ENCODE results near the gene ZNF530. TPM values are rescaled to one million over a fixed set of nuclear protein-coding genes. Genes with fewer than 3 reads are reported as not detected.

The ZNF530 gene
- total RNA-seq, 1 donor from 2014 or later: 3.7 TPM

DNA sequence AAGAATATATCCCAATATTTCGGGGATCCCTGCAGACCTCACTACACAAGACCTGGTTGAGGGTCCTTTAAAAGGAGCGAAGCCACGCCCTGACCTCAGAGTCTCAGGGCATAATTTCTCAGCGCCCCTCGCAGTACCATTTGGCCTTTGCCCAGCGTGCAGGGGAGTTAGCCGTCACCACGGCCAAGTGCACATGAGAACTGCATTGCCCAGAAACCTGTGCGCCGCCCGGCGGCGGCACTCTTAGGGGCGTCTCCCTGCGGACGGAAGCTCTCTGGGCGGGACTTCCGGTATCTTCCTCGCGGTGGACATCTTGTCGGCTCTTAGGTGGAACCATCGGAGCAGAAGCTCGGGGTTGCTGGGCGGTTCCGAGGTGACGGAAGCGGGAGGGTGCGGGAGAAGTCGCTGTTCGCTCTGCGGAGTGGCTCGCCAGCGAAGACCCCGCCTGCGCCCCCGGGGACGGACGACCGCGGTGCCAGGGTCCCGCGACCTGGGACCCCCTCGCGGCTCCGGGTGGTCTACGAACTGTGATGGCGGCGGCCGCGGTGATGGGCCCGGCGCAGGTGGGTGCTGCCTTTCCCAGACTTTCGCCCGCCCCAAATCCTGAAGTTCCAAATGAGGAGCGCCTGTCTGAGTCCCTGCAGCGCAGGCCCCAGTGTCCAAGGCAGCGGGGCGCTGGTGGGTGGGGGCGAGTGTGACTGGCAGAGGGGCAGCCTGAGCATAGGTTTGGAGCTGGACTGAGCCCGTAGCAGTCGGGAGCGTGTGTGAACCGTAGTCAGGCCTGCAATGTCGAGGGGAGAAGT lies 14.5 kb downstream of the ZNF530 start, which contains the start of gene ZNF134:
ZNF134 (plus strand) TSS at position 302 of the 803 bp plus-strand sequence. CDS start 5,227 bp downstream, outside the sequence.
- no peak for FAIRE-seq
- DNase-seq (ENCODE audit: low spot score in 2 of 2): peak; percentile 87 to 96

DNA sequence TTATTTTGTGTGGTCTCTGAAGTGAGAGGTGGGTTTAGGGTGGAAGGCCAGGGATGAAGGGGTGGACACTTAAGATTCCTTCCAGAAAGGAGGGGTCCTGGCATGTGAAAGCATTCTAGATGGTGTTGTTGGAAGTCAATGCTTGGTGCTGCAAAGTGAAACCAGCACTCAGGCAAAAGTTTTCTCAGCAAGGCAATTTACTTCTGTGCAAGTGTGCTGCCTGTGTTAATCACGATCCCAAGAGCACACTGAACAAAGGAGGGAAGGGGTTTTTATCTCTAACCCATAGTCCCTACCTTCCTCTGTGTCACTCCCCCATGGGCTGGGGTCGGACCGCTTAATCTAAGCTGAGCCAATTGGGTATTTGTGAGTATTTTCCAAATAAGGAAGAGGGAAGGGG lies 15.7 kb downstream of the ZNF530 start:
- FAIRE-seq (no peak), DNase-seq (ENCODE audit: low spot score in 2 of 2) (no peak)

DNA sequence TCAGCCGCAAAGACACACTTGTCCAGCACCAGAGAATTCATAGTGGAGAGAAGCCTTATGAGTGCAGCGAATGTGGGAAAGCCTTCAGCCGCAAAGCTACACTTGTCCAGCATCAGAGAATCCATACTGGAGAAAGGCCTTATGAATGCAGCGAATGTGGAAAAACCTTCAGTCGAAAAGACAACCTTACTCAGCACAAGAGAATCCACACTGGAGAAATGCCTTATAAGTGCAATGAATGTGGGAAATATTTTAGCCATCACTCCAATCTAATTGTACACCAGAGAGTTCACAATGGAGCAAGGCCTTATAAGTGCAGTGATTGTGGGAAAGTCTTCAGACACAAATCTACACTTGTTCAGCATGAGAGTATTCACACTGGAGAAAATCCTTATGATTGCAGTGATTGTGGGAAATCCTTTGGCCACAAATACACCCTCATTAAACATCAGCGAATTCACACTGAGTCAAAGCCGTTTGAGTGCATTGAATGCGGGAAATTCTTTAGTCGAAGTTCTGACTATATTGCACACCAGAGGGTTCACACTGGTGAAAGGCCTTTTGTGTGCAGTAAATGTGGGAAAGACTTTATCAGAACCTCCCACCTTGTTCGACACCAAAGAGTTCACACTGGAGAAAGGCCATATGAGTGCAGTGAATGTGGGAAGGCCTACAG lies 21.1 kb downstream of the ZNF530 start:
- DNase-seq (ENCODE audit: low spot score in 2 of 2) (no peak), FAIRE-seq (no peak)

DNA sequence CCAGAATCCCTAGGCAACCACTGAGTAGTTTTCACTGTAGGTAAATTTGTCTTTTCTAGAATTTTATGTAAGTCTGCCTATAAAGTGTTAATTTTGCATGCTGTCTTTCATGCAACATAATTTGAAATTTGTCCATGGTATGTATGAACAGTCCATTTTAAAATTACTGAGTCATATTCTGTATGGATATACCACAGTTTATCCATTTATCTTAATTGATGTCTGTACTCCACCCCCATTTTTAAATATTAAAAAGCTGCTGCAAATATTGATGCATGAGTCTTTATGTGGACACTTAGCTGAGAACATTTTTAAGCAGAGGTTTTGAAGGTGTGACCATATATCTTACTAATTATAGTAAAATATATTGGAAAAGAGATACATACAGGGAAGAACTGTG lies 23.4 kb downstream of the ZNF530 start:
- DNase-seq (ENCODE audit: low spot score in 2 of 2): no peak

DNA sequence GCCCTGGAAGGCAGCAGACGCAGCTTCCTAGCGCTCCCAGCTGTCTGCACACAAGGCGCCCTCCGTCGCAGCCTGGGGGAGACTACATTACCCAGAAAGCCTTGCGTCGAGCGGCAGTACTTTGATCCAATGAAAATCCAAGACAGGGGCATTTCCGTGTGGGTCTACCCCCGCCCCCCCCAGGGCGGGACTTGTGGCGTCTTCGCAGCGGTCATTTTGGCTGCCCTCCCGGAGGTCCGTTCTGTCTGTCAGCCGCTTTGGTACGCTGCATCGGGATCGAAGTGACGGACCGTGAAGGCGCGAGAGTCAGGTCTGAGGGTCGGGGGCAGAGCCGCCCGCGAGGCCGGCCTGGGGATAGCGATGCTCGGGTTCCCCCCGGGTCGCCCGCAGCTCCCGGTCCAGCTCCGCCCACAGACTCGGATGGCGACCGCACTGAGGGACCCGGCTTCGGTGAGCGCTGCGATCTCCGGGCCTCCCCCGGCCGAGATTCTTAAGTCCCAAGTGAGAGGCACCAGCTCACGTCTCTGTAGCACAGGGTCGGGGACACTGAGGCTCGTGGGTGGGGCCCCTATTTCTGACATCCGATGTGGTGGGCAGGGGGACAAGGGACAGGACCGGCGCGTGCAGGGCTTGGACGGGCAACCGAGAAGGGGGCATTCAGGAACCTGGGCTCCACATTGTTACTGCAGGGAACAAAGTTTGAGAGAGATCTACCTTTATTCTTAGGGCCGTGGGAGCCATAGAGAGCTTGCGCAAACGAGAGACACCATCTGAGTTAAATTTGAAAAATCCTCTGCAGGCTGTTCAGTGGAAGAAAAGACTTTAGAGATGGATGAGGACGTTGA lies 33.5 kb downstream of the ZNF530 start, which contains the start of gene ZNF211:
ZNF211 (plus strand) TSS at position 182 of the 845 bp plus-strand sequence; CDS start at position 361, 179 bp downstream.
- FAIRE-seq (no peak), DNase-seq (ENCODE audit: low spot score in 2 of 2) (peak; percentile 84 to 92)

More for the DNA sequence above, 23.4 kb downstream of the ZNF530 start:
- FAIRE-seq: no peak

DNA sequence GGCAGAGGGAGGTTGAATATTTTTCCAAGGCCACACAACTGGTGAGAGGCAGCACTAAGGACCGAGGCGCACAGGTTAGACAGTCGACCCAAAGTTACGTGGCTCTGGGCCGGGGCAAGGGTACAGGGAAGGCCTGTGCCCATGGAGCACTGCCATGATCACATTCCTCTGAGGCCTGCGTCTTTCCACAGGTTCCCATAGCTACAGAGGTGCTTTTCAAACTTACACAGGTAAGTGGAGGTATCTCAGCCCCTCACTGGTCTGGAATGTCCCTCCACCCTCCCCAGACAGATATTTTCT lies 34.1 kb downstream of the ZNF530 start:
- no peak for DNase-seq (ENCODE audit: low spot score in 2 of 2)
- no peak for FAIRE-seq

DNA sequence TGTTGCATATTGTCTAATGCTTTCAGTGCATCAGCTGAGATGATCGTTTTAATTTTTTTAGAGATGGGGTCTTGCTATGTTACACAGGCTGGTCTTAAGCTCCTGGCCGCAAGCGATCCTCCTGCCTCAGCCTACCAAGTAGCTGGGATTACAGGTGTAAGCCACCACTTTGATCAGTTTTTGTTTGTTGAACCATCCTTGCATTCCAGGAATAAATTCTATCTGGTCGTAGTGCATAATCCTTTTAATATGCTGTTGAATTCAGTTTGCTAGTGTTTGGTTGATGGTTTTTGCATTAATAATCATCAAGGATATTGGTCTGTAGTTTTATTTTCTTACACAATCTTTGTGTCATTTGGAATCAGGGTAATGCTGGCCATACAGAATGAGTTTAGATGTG lies 37.7 kb downstream of the ZNF530 start:
- no peak for FAIRE-seq

DNA sequence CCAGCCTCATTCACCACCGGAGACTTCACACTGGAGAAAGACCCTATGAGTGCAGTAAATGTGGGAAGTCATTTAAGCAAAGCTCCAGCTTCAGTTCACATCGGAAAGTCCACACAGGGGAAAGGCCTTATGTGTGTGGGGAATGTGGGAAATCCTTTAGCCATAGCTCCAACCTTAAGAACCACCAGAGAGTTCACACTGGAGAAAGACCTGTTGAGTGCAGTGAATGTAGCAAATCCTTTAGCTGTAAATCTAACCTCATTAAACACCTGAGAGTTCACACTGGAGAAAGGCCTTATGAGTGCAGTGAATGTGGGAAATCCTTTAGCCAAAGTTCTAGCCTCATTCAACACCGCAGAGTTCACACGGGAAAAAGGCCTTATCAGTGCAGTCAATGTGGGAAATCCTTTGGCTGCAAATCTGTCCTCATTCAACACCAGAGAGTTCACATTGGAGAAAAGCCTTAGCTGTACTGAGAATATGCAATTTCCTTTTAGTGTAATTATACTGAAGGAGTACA lies 42.1 kb downstream of the ZNF530 start:
- DNase-seq (ENCODE audit: low spot score in 2 of 2) (no peak), FAIRE-seq (no peak)

More for the DNA sequence above, 37.7 kb downstream of the ZNF530 start:
- DNase-seq (ENCODE audit: low spot score in 2 of 2): no peak

DNA sequence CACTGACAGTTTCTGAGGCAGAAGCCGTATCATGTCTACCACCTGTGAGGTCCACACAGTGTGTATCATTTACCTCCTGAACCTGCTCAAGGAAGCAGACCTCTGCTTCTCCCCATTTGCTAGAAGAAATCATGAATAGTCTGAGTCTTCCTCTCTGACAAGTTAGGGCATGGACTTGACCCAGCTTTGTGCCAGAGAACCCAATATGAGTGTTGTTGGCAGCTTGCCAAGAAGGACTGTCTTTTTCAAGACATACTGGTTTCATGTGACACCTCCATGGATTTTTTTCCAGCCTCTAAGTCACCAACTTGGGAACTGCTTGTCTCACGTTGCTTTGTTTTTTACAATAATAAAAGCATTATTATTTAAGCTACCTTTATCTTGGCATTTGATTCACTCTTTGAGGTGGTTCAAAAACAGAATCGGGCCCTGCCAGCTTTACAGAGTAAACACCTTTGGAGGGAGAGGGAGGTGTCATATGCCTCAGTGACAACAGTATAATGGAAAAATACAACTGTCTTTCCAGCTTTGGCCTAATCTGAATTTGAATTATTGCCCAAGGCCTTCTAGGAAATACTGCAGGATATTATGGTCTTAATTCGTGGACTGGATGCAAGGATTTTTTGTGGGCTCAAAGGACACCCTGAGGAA lies 42.8 kb downstream of the ZNF530 start:
- no peak for FAIRE-seq
- DNase-seq (ENCODE audit: low spot score in 2 of 2): no peak

DNA sequence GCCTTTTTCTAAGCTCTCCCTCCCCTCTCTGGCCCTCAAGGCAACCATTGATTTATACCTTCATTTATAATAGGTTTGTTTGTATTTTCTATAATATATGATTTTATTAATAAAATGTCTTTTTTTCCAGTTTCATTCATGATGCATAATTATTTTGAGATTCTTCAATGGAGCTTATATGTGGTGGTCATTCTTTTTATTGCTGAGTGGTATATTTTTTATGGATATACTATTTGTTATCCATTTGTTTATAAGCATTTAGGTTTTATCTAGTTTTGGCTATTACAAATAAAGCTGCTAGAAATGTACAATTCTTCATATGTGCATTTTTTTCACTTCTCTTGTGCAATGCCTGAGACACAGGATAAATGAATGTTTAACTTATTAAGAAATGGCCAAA lies 44.0 kb downstream of the ZNF530 start:
- FAIRE-seq: no peak
- DNase-seq (ENCODE audit: low spot score in 2 of 2): no peak

DNA sequence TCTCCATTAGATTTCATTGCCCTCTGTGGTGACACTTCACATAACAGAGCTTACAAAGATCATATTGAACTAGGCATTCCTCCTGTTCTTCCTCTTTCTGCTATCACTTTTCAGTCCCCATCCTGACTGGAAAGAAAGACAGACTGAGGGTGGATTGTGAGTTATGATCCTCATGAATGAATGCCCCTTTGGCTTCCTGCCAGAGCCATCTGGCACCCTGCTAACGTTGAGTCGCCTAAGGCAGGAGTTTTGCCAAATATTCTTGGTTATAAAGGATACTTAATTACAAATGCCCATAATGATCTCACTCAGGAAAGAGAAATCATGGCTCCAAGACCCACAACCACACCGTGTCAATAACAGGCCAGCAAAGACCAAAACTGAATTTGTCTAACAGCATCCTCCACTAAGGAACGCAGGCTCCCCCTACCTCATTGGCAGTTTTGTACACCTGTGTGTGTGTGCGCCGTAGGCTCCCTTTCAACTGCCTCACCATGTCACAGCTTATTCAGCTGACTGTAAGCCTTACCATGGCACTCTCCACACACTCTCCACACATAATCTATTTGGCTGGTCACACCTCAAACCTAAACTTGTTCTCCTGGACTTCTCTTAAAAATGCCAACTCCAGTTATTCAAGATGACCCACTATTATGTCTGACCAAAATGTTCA lies 48.8 kb downstream of the ZNF530 start:
- DNase-seq (ENCODE audit: low spot score in 2 of 2) (peak in 1 of 2 donors; percentile 12), FAIRE-seq (no peak)

DNA sequence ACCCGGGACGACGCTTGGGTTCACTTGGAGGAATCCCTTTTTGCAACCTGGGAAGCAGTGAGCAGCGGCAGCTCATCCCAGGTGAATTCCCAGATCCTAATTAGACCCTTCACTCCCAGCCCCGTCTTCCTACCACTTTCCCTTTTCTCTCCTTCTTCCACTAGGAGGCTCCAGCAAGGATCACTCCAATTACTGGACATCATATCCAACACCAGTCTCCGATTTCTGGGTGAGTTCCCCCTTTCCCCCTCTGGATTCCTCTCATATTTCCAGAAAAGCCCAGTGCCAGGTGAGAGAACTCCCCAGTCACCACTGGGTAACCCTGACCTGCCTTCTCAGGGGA lies 51.9 kb downstream of the ZNF530 start:
- DNase-seq (ENCODE audit: low spot score in 2 of 2) (no peak), FAIRE-seq (no peak)

DNA sequence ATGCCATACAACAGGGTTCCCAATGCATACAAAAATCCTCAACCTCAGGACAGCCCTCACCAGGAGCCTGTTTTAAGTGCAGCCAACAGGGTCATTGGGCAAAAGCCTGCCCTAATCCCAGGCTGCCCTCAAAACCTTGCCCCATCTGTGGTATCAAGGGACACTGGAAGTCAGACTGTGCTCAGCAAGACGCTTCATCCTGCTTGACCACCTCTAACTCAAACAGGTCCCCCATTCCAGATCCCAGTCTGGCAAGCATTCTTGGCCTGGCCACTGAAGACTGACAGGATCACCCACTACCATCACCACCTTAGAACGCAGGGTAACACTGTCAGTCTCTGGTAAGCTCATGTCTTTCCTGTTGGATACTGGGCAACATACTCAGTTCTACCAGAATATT lies 54.0 kb downstream of the ZNF530 start:
- DNase-seq (ENCODE audit: low spot score in 2 of 2) (no peak), FAIRE-seq (no peak)

DNA sequence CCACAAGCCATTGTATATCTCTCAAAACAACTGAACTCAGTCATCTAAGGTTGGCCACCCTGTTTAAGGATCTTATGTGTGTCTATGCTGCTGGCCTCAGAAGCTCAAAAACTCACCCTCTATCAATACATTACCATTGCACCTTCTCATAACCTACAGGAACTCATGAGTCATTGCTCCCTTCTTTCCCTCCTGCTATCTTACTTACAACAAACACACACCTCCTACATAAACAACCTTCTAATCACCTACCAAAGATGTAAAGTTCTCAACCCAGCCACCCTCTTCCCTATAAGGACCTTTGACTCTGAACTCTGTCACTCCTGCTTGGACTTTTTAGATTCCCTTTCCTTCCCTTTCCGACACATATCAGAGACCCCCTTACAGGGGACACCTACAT lies 55.8 kb downstream of the ZNF530 start:
- no peak for FAIRE-seq
- no peak for DNase-seq (ENCODE audit: low spot score in 2 of 2)

DNA sequence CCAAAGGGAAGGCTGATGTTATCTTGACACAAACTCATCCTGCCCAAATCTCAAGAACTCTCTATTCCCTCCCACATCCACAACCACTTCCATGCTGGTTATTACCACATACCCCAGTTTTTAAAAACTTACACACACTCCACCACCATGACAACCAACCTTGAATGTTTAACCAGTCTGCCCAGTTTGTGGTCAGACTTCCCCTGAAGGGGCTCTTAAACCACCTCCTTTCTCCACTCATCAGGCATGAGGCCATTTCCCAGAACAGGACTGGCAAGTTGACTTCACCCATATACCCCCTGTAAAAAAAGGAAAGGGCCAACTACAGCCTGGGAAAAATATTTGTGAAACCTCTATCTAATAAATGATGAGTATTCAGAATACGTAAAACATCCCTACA lies 56.7 kb downstream of the ZNF530 start:
- FAIRE-seq (no peak), DNase-seq (ENCODE audit: low spot score in 2 of 2) (no peak)

Other genes starting within 250 kb of the ZNF530 start
- gene ZNF304, start 248.6 kb upstream of the ZNF530 start, total RNA-seq: 26.5 TPM
- 36.7 TPM for gene TRAPPC2B, start 236.3 kb upstream of the ZNF530 start, total RNA-seq
- gene ZNF547, start 236.3 kb upstream of the ZNF530 start, total RNA-seq: 13.5 TPM
- gene ZNF548, start 210.0 kb upstream of the ZNF530 start, total RNA-seq: 45.7 TPM
- gene ZNF17, start 188.7 kb upstream of the ZNF530 start, total RNA-seq: 27.7 TPM
- gene ZNF749, start 164.6 kb upstream of the ZNF530 start, total RNA-seq: 37.9 TPM
- gene VN1R1, start 142.7 kb upstream of the ZNF530 start, total RNA-seq: 4.9 TPM
- 66.0 TPM for gene ZNF772, start 122.3 kb upstream of the ZNF530 start, total RNA-seq
- 31.0 TPM for gene ZNF419, start 112.1 kb upstream of the ZNF530 start, total RNA-seq
- 16.7 TPM for gene ZNF773, start 99.9 kb upstream of the ZNF530 start, total RNA-seq
- 20.0 TPM for gene ZNF549, start 72.5 kb upstream of the ZNF530 start, total RNA-seq
- gene ZNF550, start 40.0 kb upstream of the ZNF530 start, total RNA-seq: 11.4 TPM
- 12.2 TPM for gene ZNF416, start 21.0 kb upstream of the ZNF530 start, total RNA-seq
- 29.8 TPM for gene ZIK1, start 15.7 kb upstream of the ZNF530 start, total RNA-seq
- gene ZNF134, start 14.4 kb downstream of the ZNF530 start, total RNA-seq: 37.5 TPM
- gene ZNF211, start 33.3 kb downstream of the ZNF530 start, total RNA-seq: 27.3 TPM
- gene ZSCAN4, start 69.0 kb downstream of the ZNF530 start, total RNA-seq: not detected
- gene ZNF551, start 82.1 kb downstream of the ZNF530 start, total RNA-seq: 24.5 TPM
- gene ZNF154, start 109.3 kb downstream of the ZNF530 start, total RNA-seq: 33.0 TPM
- gene ZNF671, start 127.7 kb downstream of the ZNF530 start, total RNA-seq: 33.4 TPM
- gene ZNF776, start 146.9 kb downstream of the ZNF530 start, total RNA-seq: 53.4 TPM
- 61.1 TPM for gene ZNF586, start 169.8 kb downstream of the ZNF530 start, total RNA-seq
- 9.0 TPM for gene ZNF552, start 215.0 kb downstream of the ZNF530 start, total RNA-seq
- 20.8 TPM for gene ZNF587B, start 230.4 kb downstream of the ZNF530 start, total RNA-seq
- gene ZNF587, start 250.0 kb downstream of the ZNF530 start, total RNA-seq: 24.9 TPM

Data from frontal cortex (tissue), 4 donors.